Gastrocnemius medialis (tissue), 4 donors: Measurements from ENCODE around the gene MTR. TPM values are rescaled to one million over a fixed set of nuclear protein-coding genes. Genes with fewer than 3 reads are reported as not detected.

ENCODE experiments used
- ATAC-seq, 2 donors: fragments of 150-250 bp; one replicate each; pipeline ENCODE4 v1.9.1; 2016
- DNase-seq, 2 donors: peaks; one replicate each; pipeline ENCODE4 v3.0.0-alpha.2; 2019
- H3K27ac ChIP-seq, 4 donors: fragments of 200-600 bp; sonication (generic); 1 replicate in 1 of 4; 2 replicates in 3 of 4; pipeline ENCODE4 v1.5.1; 2016 to 2018; ENCODE audit warnings: mild to moderate bottlenecking in 2 of 4, moderate library complexity in 1 of 4
- H3K27me3 ChIP-seq, 3 donors: fragments of 200-600 bp; sonication (generic) in 2 of 3; 1 replicate in 1 of 3; 2 replicates in 2 of 3; pipeline versions ENCODE4 v1.5.1 to v1.6.0; 2016 to 2019; ENCODE audit warnings: mild to moderate bottlenecking in 1 of 3, moderate library complexity in 1 of 3
- H3K36me3 ChIP-seq, 2 donors: fragments of 200-600 bp; sonication (generic) in 1 of 2; one replicate each; pipeline ENCODE4 v1.5.1; 2017 to 2018
- H3K4me1 ChIP-seq, 2 donors: fragments of 200-600 bp; sonication (generic) in 1 of 2; one replicate each; pipeline ENCODE4 v1.5.1; 2016 to 2017; ENCODE audit warnings: mild to moderate bottlenecking in 2 of 2
- H3K4me3 ChIP-seq, 4 donors: fragments of 200-600 bp; sonication (generic) in 3 of 4; 1 replicate in 1 of 4; 2 replicates in 3 of 4; pipeline ENCODE4 v1.5.1; 2016 to 2019; ENCODE audit warnings: mild to moderate bottlenecking in 2 of 4
- H3K9me3 ChIP-seq, 3 donors: fragments of 200-600 bp; sonication (generic) in 2 of 3; 1 replicate in 1 of 3; 2 replicates in 2 of 3; pipeline ENCODE4 v1.5.1; 2016 to 2019
- CTCF ChIP-seq, 5 experiments: fragments of 450-650 bp in 3 of 5; fragments of 200-600 bp in 2 of 5; sonication (generic) in 2 of 5; IDR thresholded peaks in 4 of 5; conservative IDR thresholded peaks in 1 of 5; 1 replicate in 4 of 5; 2 replicates in 1 of 5; pipeline ENCODE4 v1.5.1; 2016 to 2019; ENCODE audit warnings: antibody characterized with exemption in 5 of 5, mild to moderate bottlenecking in 3 of 5, moderate library complexity in 3 of 5
- POLR2A ChIP-seq, 2 donors: fragments of 450-650 bp; IDR thresholded peaks; one replicate each; pipeline ENCODE4 v1.6.1; 2017; ENCODE audit warnings: antibody characterized with exemption in 2 of 2, mild to moderate bottlenecking in 2 of 2, moderate library complexity in 2 of 2
- in situ Hi-C, 4 donors: fragments of 200-750 bp; cut with MboI; loops; one replicate each; pipeline versions ENCODE4 v1.15.0 to v1.8.0; 2017; ENCODE audit warnings: low sequenced_read_pairs in 4 of 4
- intact Hi-C: fragments of 100-400 bp; cut with DNase I; formaldehyde crosslinking; loops from one replicate; pipeline ENCODE4 v1.15.1; 2023; ENCODE audit warnings: low total_unique reads
- total RNA-seq, 4 donors: library from RNA; depleted of rRNA; stranded (reverse); fragments of >200 nt; gene quantifications; one replicate each; pipeline versions ENCODE4 v1.1.0 to v1.2.3, GENCODE V29; 2016

MTR gene
- total RNA-seq, 4 donors from 2014 or later: 23.0 to 46.3 (median 29.1) TPM

GRCh38 chr1:236848274-236848923 is 53.3 kb downstream of the MTR start:
- ATAC-seq (no peak), DNase-seq (no peak)
- no peak overlapping the region for H3K4me3 ChIP-seq
- H3K27ac ChIP-seq: no peak overlapping the region
- H3K36me3 ChIP-seq: peaks cover 0 to 44% of the 10 kb centered on the region in 2 donors
- intact Hi-C loops (no loop called here), in situ Hi-C loops (no loop called here)
- TF ChIP-seq CTCF (IDR thresholded peaks at IDR 0.05 in 4 of 5, conservative IDR thresholded peaks at IDR 0.05 in 1 of 5) (no peak), POLR2A (IDR thresholded peaks at IDR 0.05) (no peak)
- no peaks in the 10 kb centered on the region for H3K27me3 ChIP-seq
- H3K4me1 ChIP-seq: peaks cover 0 to 6% of the 10 kb centered on the region in 2 donors
- H3K9me3 ChIP-seq: no peaks in the 10 kb centered on the region

- TF ChIP-seq POLR2A (IDR thresholded peaks at IDR 0.05) (no peak), CTCF (IDR thresholded peaks at IDR 0.05 in 4 of 5, conservative IDR thresholded peaks at IDR 0.05 in 1 of 5) (no peak)
- H3K4me1 ChIP-seq: peaks cover 0 to under 1% of the 10 kb centered on the region in 2 donors
- intact Hi-C loops: loop anchor here (10.0 kb wide), 1 partner anchor 746 kb away; no protein-coding TSS in a partner anchor
- H3K27ac ChIP-seq: no peak overlapping the region
- in situ Hi-C loops: loop anchor here in 2 of 4 donors (25.0 kb wide), 1 partner anchor 738 kb away; no protein-coding TSS in a partner anchor
- no peak overlapping the region for H3K4me3 ChIP-seq
- peaks cover 0 to 63% of the 10 kb centered on the region in 2 donors for H3K36me3 ChIP-seq
- no peak for ATAC-seq
- no peaks in the 10 kb centered on the region for H3K9me3 ChIP-seq
- no peak for DNase-seq
- H3K27me3 ChIP-seq: no peaks in the 10 kb centered on the region
Observed at GRCh38 chr1:236850077-236850979, 55.2 kb downstream of the MTR start.

DNA sequence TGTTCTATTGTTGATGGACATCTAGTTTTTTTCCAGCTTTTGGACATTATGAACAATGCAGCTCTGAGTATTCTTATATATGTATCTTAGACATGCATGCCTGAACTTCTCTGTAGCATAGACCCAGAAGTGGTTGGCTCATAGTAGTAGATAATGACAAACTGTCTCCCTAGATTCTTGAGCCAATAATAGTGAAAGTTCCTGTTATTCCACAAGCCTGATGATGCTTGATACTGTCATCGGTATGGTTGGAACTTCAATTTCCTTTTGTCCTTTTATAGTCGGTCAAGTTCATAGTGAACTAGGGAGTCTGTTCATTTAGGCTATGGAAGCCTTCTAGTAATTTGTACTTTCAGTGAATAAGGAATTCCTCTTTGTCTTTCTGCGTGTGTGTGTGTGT is 56.8 kb downstream of the MTR start:
- Histone ChIP-seq H3K9me3 (no peaks in the 10 kb centered on the region), H3K4me3 (no peak overlapping the region), H3K27me3 (no peaks in the 10 kb centered on the region), H3K4me1 (no peaks in the 10 kb centered on the region), H3K27ac (no peak overlapping the region), H3K36me3 (peaks cover 0 to 75% of the 10 kb centered on the region in 2 donors)
- ATAC-seq (no peak), DNase-seq (no peak)
- in situ Hi-C loops (loop anchor here in 2 of 4 donors (25.0 kb wide), 1 partner anchor 740 kb away; no protein-coding TSS in a partner anchor), intact Hi-C loops (loop anchor here (10.0 kb wide), 1 partner anchor 747 kb away; no protein-coding TSS in a partner anchor)
- TF ChIP-seq CTCF (IDR thresholded peaks at IDR 0.05 in 4 of 5, conservative IDR thresholded peaks at IDR 0.05 in 1 of 5) (no peak), POLR2A (IDR thresholded peaks at IDR 0.05) (no peak)

- no peak for DNase-seq
- intact Hi-C loops: loop anchor here (10.0 kb wide), 1 partner anchor 749 kb away; no protein-coding TSS in a partner anchor
- no peaks in the 10 kb centered on the region for H3K27me3 ChIP-seq
- in situ Hi-C loops: loop anchor here in 2 of 4 donors (25.0 kb wide), 1 partner anchor 742 kb away; no protein-coding TSS in a partner anchor
- no peak overlapping the region for H3K4me3 ChIP-seq
- no peak for ATAC-seq
- peaks cover 0 to 74% of the 10 kb centered on the region in 2 donors for H3K36me3 ChIP-seq
- H3K27ac ChIP-seq: no peak overlapping the region
- no peak for TF ChIP-seq POLR2A (IDR thresholded peaks at IDR 0.05)
- no peak for TF ChIP-seq CTCF (IDR thresholded peaks at IDR 0.05 in 4 of 5, conservative IDR thresholded peaks at IDR 0.05 in 1 of 5)
- H3K9me3 ChIP-seq: no peaks in the 10 kb centered on the region
- no peaks in the 10 kb centered on the region for H3K4me1 ChIP-seq
Observed at GRCh38 chr1:236853921-236854604, 59.0 kb downstream of the MTR start.
